H54 (cell line): Measurements from ENCODE around the gene AVPR1B.

ENCODE experiments used
- DNase-seq: peaks from one replicate; pipeline ENCODE4 v3.0.0; 2011; ENCODE audit warnings: low spot score, mixed read lengths; ENCODE audit not compliant: insufficient read length
- FAIRE-seq: peaks from 3 replicates; lab custom pipeline; 2011; peaks lifted over from hg19 to GRCh38; lab: Jason Lieb, UNC
- POLR2A ChIP-seq: IDR thresholded peaks from 2 replicates; pipeline ENCODE4 v1.6.1; 2011; ENCODE audit warnings: low read depth, mild to moderate bottlenecking, low read length

AVPR1B gene

DNA sequence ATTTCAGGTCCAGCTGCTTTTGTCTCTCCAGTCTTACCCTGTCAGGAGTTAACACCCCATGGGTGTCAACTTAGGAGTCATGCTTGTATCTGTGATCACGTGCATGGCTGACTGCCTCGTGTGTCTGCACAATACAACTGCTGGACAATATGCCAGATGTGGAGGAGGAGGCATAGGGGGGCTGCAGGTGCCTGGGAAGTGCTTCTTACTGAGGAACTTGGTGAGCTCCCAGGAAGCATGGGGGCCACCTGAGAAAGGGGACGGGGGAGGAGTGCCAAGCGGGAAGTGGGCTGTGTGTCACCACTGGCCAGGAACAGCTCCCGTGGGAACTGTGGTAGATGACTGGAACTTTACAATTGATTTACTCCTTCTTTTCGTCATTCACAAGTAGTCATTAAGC, 54.7 kb downstream of the AVPR1B start:
- no peak for FAIRE-seq
- no peak for DNase-seq
- no peak for TF ChIP-seq POLR2A

DNA sequence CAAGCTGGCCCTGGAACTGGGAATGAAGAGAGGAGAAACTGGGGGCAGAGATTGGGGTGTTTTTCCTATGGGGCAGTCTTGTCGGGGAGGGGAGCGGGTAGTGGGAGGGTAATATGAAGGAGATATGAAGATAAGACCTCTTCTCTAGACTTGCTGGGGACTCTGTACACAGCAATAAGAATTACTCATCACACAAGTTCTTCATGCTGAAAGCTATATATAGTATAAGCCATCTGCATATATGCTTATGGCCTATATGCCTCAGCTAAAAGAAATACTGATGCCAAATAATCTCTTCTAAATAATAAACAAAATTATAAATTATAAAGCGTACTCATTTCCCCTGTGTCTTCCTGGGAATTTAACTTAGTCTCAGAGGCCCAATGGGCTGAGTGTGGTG, 56.3 kb downstream of the AVPR1B start:
- DNase-seq (no peak), FAIRE-seq (no peak)
- TF ChIP-seq POLR2A: no peak
